ENCODE measurements around the gene BMP8B. TPM values are rescaled to one million over a fixed set of nuclear protein-coding genes. Genes with fewer than 3 reads are reported as not detected.

The BMP8B gene
- polyA plus RNA-seq, 1 of the 3 experiments (the other 2 are of a cell fraction): 0.07 TPM

DNA sequence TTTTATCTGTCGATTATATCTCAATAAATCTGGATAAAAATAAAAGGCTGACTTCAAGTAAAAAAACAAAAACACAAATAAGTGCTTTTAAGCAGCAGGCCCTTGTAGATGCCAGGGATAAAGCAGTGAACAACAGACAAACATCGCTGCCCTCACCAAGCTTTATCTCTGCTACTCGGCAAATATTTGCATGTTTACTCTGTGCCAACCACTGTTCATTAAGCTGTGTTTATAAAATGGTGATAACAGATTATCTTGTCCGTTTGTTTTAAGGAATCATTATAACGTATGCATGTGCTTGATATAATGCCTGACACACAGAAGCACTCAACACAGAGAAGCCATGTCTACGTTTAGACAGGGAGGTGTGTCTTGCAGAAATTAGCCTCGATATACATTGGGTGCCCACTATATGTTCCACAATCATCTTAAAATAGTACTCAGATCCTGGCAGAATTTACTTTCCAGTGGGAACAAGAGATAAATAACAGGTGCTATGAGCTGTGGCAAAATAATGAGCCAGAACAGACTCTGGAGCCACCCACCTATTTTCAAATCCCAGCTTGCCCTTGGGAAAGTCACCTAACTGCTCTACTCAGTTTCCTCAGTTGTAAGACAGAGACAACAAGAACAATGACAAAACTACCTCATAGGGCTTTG, 47.4 kb upstream of the BMP8B start:
- no peak overlapping the region for H2AFZ ChIP-seq (ENCODE audit: low read depth)
- CTCF ChIA-PET: interaction anchor here (0.9 to 3.8 kb wide), 8 partner anchors 10 to 196 kb away, joined by 3 to 19 read pairs (median 4); partner anchors contain the start of gene MYCL

More for the DNA sequence above, 47.4 kb upstream of the BMP8B start:
- H3K27ac ChIP-seq (ENCODE audit: low read depth in 2 of 2, low read length in 1 of 2): no peak overlapping the region
- H3K4me1 ChIP-seq (ENCODE audit: control insufficient read depth in 1 of 2, insufficient read depth in 2 of 2, low read depth in 1 of 2, low read length in 1 of 2): peaks cover 0 to 5% of the 10 kb centered on the region in 2 experiments; a peak in 1 of 4 replicates
- no peak for DNase-seq
- no peaks in the 10 kb centered on the region for H4K20me1 ChIP-seq (ENCODE audit: insufficient read depth)
- H3K9me2 ChIP-seq: no peaks in the 10 kb centered on the region
- H3K79me2 ChIP-seq (ENCODE audit: insufficient read depth): no peaks in the 10 kb centered on the region
- no peak overlapping the region for H3K4me3 ChIP-seq (ENCODE audit: low read depth in 2 of 2, low read length in 1 of 2)
- no peaks in the 10 kb centered on the region for H3F3A ChIP-seq (replicated peaks; ENCODE audit: insufficient read depth)
- H3K27me3 ChIP-seq (ENCODE audit: insufficient read depth): no peaks in the 10 kb centered on the region
- H3K4me2 ChIP-seq: no peak overlapping the region
- peaks cover 30 to 45% of the 10 kb centered on the region in 2 experiments for H3K36me3 ChIP-seq (replicated peaks in 1 of 2; ENCODE audit: control insufficient read depth in 1 of 2, insufficient read depth in 2 of 2, low read length in 1 of 2)
- WGBS (ENCODE audit: low lambda C conversion rate): 96% methylated on average over 7 of the region's 7 CpGs
- POLR2A ChIA-PET: interaction anchor here (0.6 kb wide), 1 partner anchor 33 kb away, joined by 3 read pairs; no protein-coding TSS in a partner anchor
- H3K9me3 ChIP-seq: no peaks in the 10 kb centered on the region
- TF ChIP-seq, protein P1, sequence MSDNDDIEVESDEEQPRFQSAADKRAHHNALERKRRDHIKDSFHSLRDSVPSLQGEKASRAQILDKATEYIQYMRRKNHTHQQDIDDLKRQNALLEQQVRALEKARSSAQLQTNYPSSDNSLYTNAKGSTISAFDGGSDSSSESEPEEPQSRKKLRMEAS (IDR thresholded peaks at IDR 0.05; ENCODE audit: low read depth): no peak
- no peak for TF ChIP-seq MXI1 (IDR thresholded peaks at IDR 0.05; ENCODE audit: low read depth, low read length)
- no peak for TF ChIP-seq TCF12 (IDR thresholded peaks at IDR 0.05)
- TF ChIP-seq, protein P2, sequence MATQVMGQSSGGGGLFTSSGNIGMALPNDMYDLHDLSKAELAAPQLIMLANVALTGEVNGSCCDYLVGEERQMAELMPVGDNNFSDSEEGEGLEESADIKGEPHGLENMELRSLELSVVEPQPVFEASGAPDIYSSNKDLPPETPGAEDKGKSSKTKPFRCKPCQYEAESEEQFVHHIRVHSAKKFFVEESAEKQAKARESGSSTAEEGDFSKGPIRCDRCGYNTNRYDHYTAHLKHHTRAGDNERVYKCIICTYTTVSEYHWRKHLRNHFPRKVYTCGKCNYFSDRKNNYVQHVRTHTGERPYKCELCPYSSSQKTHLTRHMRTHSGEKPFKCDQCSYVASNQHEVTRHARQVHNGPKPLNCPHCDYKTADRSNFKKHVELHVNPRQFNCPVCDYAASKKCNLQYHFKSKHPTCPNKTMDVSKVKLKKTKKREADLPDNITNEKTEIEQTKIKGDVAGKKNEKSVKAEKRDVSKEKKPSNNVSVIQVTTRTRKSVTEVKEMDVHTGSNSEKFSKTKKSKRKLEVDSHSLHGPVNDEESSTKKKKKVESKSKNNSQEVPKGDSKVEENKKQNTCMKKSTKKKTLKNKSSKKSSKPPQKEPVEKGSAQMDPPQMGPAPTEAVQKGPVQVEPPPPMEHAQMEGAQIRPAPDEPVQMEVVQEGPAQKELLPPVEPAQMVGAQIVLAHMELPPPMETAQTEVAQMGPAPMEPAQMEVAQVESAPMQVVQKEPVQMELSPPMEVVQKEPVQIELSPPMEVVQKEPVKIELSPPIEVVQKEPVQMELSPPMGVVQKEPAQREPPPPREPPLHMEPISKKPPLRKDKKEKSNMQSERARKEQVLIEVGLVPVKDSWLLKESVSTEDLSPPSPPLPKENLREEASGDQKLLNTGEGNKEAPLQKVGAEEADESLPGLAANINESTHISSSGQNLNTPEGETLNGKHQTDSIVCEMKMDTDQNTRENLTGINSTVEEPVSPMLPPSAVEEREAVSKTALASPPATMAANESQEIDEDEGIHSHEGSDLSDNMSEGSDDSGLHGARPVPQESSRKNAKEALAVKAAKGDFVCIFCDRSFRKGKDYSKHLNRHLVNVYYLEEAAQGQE (IDR thresholded peaks at IDR 0.05; ENCODE audit: low read depth, low read length): no peak
- no peak for TF ChIP-seq RFX5 (IDR thresholded peaks at IDR 0.05; ENCODE audit: low read length)
- no peak for TF ChIP-seq EZH2phosphoT487 (IDR thresholded peaks at IDR 0.05; ENCODE audit: borderline replicate concordance, low read depth)
- no peak for TF ChIP-seq FOSL2 (IDR thresholded peaks at IDR 0.05; ENCODE audit: borderline replicate concordance, low read depth)
- TF ChIP-seq, protein P3, sequence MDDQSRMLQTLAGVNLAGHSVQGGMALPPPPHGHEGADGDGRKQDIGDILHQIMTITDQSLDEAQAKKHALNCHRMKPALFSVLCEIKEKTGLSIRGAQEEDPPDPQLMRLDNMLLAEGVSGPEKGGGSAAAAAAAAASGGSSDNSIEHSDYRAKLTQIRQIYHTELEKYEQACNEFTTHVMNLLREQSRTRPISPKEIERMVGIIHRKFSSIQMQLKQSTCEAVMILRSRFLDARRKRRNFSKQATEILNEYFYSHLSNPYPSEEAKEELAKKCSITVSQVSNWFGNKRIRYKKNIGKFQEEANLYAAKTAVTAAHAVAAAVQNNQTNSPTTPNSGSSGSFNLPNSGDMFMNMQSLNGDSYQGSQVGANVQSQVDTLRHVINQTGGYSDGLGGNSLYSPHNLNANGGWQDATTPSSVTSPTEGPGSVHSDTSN (IDR thresholded peaks at IDR 0.05): no peak
- TF ChIP-seq GABPA (IDR thresholded peaks at IDR 0.05; ENCODE audit: low read depth): no peak
- no peak for TF ChIP-seq RCOR1 (IDR thresholded peaks at IDR 0.05; ENCODE audit: low read length)
- TF ChIP-seq, protein P4, sequence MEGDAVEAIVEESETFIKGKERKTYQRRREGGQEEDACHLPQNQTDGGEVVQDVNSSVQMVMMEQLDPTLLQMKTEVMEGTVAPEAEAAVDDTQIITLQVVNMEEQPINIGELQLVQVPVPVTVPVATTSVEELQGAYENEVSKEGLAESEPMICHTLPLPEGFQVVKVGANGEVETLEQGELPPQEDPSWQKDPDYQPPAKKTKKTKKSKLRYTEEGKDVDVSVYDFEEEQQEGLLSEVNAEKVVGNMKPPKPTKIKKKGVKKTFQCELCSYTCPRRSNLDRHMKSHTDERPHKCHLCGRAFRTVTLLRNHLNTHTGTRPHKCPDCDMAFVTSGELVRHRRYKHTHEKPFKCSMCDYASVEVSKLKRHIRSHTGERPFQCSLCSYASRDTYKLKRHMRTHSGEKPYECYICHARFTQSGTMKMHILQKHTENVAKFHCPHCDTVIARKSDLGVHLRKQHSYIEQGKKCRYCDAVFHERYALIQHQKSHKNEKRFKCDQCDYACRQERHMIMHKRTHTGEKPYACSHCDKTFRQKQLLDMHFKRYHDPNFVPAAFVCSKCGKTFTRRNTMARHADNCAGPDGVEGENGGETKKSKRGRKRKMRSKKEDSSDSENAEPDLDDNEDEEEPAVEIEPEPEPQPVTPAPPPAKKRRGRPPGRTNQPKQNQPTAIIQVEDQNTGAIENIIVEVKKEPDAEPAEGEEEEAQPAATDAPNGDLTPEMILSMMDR (IDR thresholded peaks at IDR 0.05): no peak
- TF ChIP-seq CHD2 (IDR thresholded peaks at IDR 0.05; ENCODE audit: low read length, partially characterized antibody): no peak
- no peak for TF ChIP-seq GATA2 (CRISPR knock-in tag; IDR thresholded peaks at IDR 0.05)
- TF ChIP-seq NFIC (IDR thresholded peaks at IDR 0.05; ENCODE audit: borderline replicate concordance): no peak
- TF ChIP-seq MEF2A (IDR thresholded peaks at IDR 0.05; ENCODE audit: borderline replicate concordance, low read depth): no peak
- no peak for TF ChIP-seq POLR2AphosphoS5 (IDR thresholded peaks at IDR 0.05; ENCODE audit: low read depth, low read length)
- TF ChIP-seq, protein P5, sequence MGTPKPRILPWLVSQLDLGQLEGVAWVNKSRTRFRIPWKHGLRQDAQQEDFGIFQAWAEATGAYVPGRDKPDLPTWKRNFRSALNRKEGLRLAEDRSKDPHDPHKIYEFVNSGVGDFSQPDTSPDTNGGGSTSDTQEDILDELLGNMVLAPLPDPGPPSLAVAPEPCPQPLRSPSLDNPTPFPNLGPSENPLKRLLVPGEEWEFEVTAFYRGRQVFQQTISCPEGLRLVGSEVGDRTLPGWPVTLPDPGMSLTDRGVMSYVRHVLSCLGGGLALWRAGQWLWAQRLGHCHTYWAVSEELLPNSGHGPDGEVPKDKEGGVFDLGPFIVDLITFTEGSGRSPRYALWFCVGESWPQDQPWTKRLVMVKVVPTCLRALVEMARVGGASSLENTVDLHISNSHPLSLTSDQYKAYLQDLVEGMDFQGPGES (IDR thresholded peaks at IDR 0.05; ENCODE audit: low read depth, low read length): no peak
- no peak for TF ChIP-seq RXRA (IDR thresholded peaks at IDR 0.05; ENCODE audit: borderline replicate concordance, low read depth)
- no peak overlapping the region for H3K9ac ChIP-seq
